ENCODE data around the gene PRKACB. TPM values are rescaled to one million over a fixed set of nuclear protein-coding genes. Genes with fewer than 3 reads are reported as not detected.

The PRKACB gene
- total RNA-seq, 1 donor from 2014 or later, result 43.1 TPM

DNA sequence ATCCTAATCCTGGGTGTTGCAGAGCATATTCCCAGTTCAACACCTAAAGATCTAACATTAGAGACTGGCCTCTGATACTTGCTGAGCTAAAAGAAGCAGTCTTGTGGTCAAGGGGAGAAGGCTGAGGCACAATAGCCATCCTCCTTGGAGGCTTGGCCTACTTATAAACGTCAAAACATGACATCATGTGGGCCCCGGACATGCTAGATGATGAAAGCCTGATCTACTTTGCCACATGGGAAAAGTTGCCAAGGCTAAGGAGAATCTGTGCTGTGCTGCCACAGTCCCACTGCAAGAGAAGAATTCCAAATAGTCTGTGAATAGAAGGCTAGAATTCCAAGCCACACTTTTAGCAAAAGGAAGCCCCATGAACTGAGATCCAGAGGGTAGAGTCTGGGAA is 113.5 kb downstream of the PRKACB start:
- no peaks in the 10 kb centered on the region for H3K36me3 Mint-ChIP-seq (ENCODE audit: low read depth)
- no peaks in the 10 kb centered on the region for H3K27me3 Mint-ChIP-seq (ENCODE audit: low read depth)
- no peaks in the 10 kb centered on the region for H3K9me3 Mint-ChIP-seq (ENCODE audit: low read depth)
- DNase-seq (ENCODE audit: low spot score), result no peak
- TF ChIP-seq, protein P1, sequence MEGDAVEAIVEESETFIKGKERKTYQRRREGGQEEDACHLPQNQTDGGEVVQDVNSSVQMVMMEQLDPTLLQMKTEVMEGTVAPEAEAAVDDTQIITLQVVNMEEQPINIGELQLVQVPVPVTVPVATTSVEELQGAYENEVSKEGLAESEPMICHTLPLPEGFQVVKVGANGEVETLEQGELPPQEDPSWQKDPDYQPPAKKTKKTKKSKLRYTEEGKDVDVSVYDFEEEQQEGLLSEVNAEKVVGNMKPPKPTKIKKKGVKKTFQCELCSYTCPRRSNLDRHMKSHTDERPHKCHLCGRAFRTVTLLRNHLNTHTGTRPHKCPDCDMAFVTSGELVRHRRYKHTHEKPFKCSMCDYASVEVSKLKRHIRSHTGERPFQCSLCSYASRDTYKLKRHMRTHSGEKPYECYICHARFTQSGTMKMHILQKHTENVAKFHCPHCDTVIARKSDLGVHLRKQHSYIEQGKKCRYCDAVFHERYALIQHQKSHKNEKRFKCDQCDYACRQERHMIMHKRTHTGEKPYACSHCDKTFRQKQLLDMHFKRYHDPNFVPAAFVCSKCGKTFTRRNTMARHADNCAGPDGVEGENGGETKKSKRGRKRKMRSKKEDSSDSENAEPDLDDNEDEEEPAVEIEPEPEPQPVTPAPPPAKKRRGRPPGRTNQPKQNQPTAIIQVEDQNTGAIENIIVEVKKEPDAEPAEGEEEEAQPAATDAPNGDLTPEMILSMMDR (IDR thresholded peaks at IDR 0.05), result no peak
- peaks cover 40% of the 10 kb centered on the region for H3K4me1 Mint-ChIP-seq (ENCODE audit: low read depth)
- no peak overlapping the region for H3K27ac Mint-ChIP-seq (ENCODE audit: unreplicated experiment)
- no peak overlapping the region for H3K4me3 Mint-ChIP-seq (ENCODE audit: unreplicated experiment)

DNA sequence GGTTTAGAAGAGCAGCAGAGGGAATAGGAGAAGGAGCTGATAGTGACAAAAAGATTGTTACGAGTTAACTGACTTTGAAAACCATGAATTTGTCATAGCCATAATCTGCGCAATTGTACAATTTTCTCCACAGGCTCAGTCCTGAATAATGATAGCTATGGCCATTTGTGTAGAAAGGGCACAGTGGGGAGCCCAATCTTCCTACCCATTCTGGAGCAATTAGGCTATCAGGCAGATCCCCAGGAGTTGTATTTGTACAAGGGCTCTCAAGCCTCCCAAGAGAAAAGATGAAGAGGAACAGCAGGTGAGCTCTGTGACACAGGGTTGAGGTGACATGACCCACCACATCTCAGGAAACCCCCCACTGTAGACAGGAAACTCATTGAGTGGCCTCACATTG is 115.3 kb downstream of the PRKACB start:
- TF ChIP-seq, protein P1 (IDR thresholded peaks at IDR 0.05), result no peak
- no peaks in the 10 kb centered on the region for H3K27me3 Mint-ChIP-seq (ENCODE audit: low read depth)
- no peak for DNase-seq (ENCODE audit: low spot score)
- H3K9me3 Mint-ChIP-seq (ENCODE audit: low read depth), result no peaks in the 10 kb centered on the region
- H3K4me1 Mint-ChIP-seq (ENCODE audit: low read depth), result peaks cover 22% of the 10 kb centered on the region
- H3K4me3 Mint-ChIP-seq (ENCODE audit: unreplicated experiment), result no peak overlapping the region
- H3K27ac Mint-ChIP-seq (ENCODE audit: unreplicated experiment), result no peak overlapping the region
- H3K36me3 Mint-ChIP-seq (ENCODE audit: low read depth), result no peaks in the 10 kb centered on the region

DNA sequence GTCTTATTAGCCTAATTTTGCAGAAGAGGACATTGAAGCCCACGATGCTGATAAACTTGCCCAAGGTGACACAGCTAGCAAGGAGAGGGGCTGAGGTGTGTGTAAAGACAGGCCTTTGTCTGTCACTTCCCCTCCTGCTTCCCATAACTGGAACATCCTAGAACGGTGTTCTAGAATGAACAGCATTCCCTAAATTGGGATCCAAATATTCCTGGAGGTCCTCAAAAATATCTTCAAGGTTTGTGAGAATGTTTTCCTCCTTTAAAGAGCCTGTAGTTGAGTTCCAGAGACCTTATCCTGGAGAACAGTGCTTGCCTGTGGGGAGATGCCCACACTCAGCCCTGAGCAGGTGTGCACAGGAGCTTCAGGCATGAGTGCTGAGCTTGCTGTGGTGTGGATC is 115.9 kb downstream of the PRKACB start:
- H3K9me3 Mint-ChIP-seq (ENCODE audit: low read depth), result no peaks in the 10 kb centered on the region
- TF ChIP-seq, protein P1 (IDR thresholded peaks at IDR 0.05), result no peak
- H3K36me3 Mint-ChIP-seq (ENCODE audit: low read depth), result no peaks in the 10 kb centered on the region
- DNase-seq (ENCODE audit: low spot score), result no peak
- H3K4me3 Mint-ChIP-seq (ENCODE audit: unreplicated experiment), result no peak overlapping the region
- peaks cover 16% of the 10 kb centered on the region for H3K4me1 Mint-ChIP-seq (ENCODE audit: low read depth)
- H3K27ac Mint-ChIP-seq (ENCODE audit: unreplicated experiment), result no peak overlapping the region
- H3K27me3 Mint-ChIP-seq (ENCODE audit: low read depth), result no peaks in the 10 kb centered on the region

DNA sequence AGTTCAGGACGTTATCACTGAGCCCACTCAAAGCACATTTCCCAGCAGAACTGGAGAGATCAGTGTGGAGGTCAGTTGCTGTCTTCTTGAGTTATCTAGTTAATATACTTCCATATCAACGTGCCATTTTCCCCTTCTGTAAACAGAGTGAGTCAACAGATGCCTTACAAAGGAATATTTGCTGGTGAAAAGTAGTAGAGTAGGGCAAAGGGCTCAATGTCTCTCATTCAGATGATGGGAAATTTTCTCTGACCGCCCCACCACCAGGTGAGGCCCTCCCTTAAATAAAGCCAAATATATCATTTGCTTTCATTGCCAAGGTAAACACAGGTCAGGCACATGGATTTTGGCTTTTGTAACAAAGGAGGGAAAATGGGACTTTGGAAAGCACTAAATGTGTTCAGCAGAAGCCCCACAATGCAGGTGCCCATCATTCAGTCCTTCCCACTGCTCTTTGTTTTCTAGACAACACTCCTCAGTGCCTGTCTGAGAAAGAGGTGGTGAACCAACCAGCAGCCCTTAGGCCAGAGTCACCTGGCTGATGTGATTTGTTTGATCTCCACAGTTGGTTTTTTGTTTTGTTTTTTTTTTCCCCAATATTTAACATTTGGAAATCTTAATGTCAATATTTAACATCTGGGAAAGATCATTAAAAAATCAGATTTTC is 116.9 kb downstream of the PRKACB start:
- no peak overlapping the region for H3K27ac Mint-ChIP-seq (ENCODE audit: unreplicated experiment)
- H3K9me3 Mint-ChIP-seq (ENCODE audit: low read depth), result no peaks in the 10 kb centered on the region
- H3K27me3 Mint-ChIP-seq (ENCODE audit: low read depth), result no peaks in the 10 kb centered on the region
- TF ChIP-seq, protein P1 (IDR thresholded peaks at IDR 0.05), result no peak
- peaks cover 6% of the 10 kb centered on the region for H3K4me1 Mint-ChIP-seq (ENCODE audit: low read depth)
- no peak overlapping the region for H3K4me3 Mint-ChIP-seq (ENCODE audit: unreplicated experiment)
- DNase-seq (ENCODE audit: low spot score), result no peak
- H3K36me3 Mint-ChIP-seq (ENCODE audit: low read depth), result no peaks in the 10 kb centered on the region

DNA sequence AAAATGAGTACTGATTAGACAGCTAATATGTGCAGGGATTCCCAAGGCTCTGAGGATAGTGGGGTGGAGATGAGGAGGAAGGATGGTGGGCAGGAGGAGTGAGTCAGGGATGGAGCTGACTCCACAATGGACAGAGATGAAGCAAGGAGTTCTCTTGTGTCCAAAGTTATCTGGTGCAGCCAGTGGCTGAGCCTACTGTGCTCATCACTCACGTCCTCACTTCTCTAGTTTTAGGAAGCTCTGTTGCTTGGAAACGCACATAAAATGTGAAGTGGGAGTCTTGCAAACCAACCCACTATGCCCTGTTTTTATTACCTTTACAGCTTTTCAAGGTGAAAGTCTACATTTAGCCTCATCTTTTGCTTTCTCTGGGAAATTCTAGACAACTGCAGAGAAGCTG is 120.9 kb downstream of the PRKACB start:
- Mint-ChIP-seq H3K9me3 (ENCODE audit: low read depth) (no peaks in the 10 kb centered on the region), H3K4me1 (ENCODE audit: low read depth) (peaks cover 9% of the 10 kb centered on the region), H3K36me3 (ENCODE audit: low read depth) (no peaks in the 10 kb centered on the region), H3K4me3 (ENCODE audit: unreplicated experiment) (no peak overlapping the region), H3K27me3 (ENCODE audit: low read depth) (no peaks in the 10 kb centered on the region), H3K27ac (ENCODE audit: unreplicated experiment) (no peak overlapping the region)
- no peak for DNase-seq (ENCODE audit: low spot score)
- TF ChIP-seq, protein P1 (IDR thresholded peaks at IDR 0.05), result no peak
